IPS DF 6.9 (cell line): ENCODE results near the gene PLXNA2.

Experiments
- DNase-seq: peaks from one replicate; pipeline ENCODE4 v3.0.0-alpha.2; 2013; ENCODE audit warnings: low read depth, low spot score
- H3K27ac ChIP-seq: one replicate; pipeline ENCODE4 v1.5.1; 2013; ENCODE audit warnings: low read length, control low read depth
- H3K27me3 ChIP-seq: 2 replicates; pipeline ENCODE4 v1.6.1; 2013; ENCODE audit warnings: mild to moderate bottlenecking, low read length; ENCODE audit not compliant: control insufficient read depth, insufficient read depth
- H3K36me3 ChIP-seq: 2 replicates; pipeline ENCODE4 v1.6.1; 2013; ENCODE audit warnings: low read length; ENCODE audit not compliant: control insufficient read depth, insufficient read depth
- H3K4me1 ChIP-seq: 2 replicates; pipeline ENCODE4 v1.6.1; 2013; ENCODE audit warnings: low read length; ENCODE audit not compliant: control insufficient read depth, insufficient read depth
- H3K4me3 ChIP-seq: 2 replicates; pipeline ENCODE4 v1.5.1; 2013; ENCODE audit warnings: mild to moderate bottlenecking, low read length
- H3K9me3 ChIP-seq: 2 replicates; pipeline ENCODE4 v1.6.1; 2013; ENCODE audit warnings: low read length, inconsistent platforms; ENCODE audit not compliant: control insufficient read depth, insufficient read depth
- WGBS: extraction: QIAGEN DNeasy Blood & Tissue Kit; methylation state at CpG from one replicate; pipeline ENCODE4 v1.1.7; 2013; ENCODE audit warnings: mixed read lengths, missing lambda C conversion rate; ENCODE audit not compliant: insufficient read length, insufficient coverage; 5-methylcytosine and 5-hydroxymethylcytosine counted together

Gene PLXNA2

DNA sequence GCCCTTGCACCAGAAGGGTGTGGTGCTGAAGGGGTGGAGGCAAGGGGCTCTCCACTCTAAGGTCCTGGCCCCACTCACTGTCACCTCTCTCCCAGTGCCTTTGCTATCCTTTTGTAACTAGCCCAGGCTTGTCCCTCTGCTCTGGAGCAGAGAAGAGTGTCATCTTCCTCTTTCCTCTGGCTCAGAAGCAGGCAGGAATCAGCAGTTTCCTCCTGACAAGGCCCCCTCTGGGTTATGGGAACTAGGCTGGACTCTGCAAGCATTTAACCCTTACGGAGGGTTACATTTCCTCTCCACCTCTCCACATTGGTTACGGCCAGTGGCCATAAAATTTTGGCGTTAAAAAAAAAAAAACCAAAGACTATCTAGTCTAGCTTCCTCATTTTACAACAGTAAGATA is 30.4 kb downstream of the PLXNA2 start:
- WGBS = no CpG with 5 or more reads among the region's 3 CpGs
- no peak for DNase-seq
- no peak overlapping the region for H3K27ac ChIP-seq
- H3K36me3 ChIP-seq = no peaks in the 10 kb centered on the region
- H3K4me3 ChIP-seq = no peak overlapping the region
- no peaks in the 10 kb centered on the region for H3K9me3 ChIP-seq
- H3K27me3 ChIP-seq = no peaks in the 10 kb centered on the region
- H3K4me1 ChIP-seq = no peaks in the 10 kb centered on the region; the same call in 1 of the 2 replicates

DNA sequence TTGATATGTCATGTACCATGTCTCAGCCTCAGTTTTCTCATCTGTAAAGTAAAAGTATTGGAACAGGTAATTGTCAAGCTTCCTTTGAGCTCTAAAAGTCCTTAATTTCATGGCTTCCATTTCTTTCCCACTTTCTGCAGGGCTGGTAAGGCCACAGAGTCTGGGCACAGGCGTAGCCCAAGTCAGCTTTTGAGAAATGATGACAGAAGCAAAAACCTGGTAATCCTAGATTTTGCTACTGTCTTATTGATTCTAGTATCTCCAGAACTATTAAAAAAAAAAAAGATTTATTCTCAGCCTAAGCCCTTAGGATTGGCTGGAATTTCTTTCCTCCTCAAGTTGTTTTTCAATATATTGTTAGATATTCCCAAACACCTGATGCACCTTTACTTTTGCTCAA is 31.3 kb downstream of the PLXNA2 start:
- H3K4me3 ChIP-seq = no peak overlapping the region
- DNase-seq = no peak
- H3K4me1 ChIP-seq = no peaks in the 10 kb centered on the region; the same call in 1 of the 2 replicates
- WGBS = no CpG with 5 or more reads among the region's 1 CpG
- no peaks in the 10 kb centered on the region for H3K9me3 ChIP-seq
- no peaks in the 10 kb centered on the region for H3K36me3 ChIP-seq
- no peaks in the 10 kb centered on the region for H3K27me3 ChIP-seq
- no peak overlapping the region for H3K27ac ChIP-seq

DNA sequence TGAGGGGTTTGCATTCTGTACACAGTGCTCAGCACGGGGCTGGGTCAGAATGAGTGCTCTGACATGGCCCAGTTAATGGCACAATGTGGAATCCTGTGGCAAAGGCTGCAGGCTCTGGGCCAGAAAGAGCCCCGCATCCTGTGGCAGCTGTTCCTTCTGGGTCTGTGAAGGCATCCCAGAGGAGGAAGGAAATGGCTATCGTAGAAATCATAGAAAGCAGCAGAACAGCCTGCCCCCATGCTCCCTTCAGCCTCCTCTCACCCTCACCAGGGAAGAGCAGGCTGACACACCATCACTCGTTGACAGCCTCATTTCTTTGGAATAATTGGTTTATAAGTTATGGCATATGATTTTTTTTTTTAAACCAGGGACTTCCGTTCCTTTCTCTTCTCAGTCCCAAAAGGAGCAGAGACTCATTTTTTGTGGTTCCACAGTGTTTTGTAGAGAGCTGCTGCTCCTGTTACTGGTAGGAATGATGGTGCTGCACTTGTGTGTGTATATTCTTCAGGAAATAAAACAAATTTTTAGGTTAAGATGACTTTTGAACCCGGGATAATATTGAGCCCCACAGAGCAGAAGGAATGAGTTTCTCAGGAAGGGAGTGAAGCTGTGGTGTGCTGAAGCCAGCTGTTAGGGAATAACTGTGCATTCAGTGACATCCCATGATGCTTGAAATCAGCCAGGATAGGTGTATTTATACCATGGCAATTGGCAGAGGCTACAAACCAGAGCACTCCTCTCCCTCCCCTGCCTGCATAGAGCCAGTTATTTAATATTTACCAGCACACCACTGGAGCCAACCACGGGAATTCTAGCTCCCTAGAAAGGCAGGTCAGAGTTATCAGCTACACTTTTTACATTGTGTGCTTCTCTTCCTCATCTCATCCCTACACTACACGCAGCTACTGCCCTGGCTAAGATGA is 32.0 kb downstream of the PLXNA2 start:
- Histone ChIP-seq H3K4me3 (no peak overlapping the region), H3K36me3 (no peaks in the 10 kb centered on the region), H3K27ac (no peak overlapping the region), H3K4me1 (no peaks in the 10 kb centered on the region; the same call in 1 of the 2 replicates), H3K27me3 (no peaks in the 10 kb centered on the region), H3K9me3 (no peaks in the 10 kb centered on the region)
- no peak for DNase-seq
- WGBS = no CpG with 5 or more reads among the region's 8 CpGs

DNA sequence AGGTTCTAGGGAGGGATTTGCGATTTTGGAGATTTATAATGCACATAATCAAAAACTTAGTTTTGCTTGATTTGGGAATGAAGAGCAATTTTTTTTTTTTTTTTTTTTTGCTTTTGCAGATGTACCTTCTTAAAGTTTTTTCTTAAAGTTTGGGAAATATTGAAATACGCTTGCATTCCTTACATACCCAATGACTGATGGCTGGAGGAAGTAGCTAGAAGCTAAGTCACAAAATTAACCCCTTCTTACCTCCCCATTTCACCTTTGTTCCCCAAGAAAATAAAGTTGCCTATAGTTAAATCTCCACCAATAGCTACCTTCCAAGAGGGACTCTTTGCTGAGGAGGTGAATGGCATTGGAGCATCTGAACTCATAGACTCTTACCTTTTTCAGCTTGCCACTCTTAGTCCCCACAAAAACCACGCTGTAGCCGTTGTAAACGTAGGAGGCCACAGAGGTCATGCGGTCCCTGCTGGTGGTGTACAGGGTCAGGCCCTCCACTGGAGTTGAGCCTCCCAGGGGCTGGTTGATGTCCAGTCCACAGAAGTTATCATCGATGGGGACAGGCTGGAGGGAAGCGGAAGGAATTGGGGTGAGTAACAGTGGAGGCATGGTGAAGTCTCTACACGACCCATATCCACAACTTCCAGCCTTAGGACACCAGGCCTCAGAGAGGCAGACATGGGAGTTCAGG is 34.1 kb downstream of the PLXNA2 start:
- H3K27me3 ChIP-seq = no peaks in the 10 kb centered on the region
- no peaks in the 10 kb centered on the region for H3K36me3 ChIP-seq
- H3K9me3 ChIP-seq = no peaks in the 10 kb centered on the region
- no peak for DNase-seq
- H3K27ac ChIP-seq = no peak overlapping the region
- H3K4me3 ChIP-seq = no peak overlapping the region
- no CpG with 5 or more reads among the region's 9 CpGs for WGBS
- no peaks in the 10 kb centered on the region; the same call in 1 of the 2 replicates for H3K4me1 ChIP-seq

DNA sequence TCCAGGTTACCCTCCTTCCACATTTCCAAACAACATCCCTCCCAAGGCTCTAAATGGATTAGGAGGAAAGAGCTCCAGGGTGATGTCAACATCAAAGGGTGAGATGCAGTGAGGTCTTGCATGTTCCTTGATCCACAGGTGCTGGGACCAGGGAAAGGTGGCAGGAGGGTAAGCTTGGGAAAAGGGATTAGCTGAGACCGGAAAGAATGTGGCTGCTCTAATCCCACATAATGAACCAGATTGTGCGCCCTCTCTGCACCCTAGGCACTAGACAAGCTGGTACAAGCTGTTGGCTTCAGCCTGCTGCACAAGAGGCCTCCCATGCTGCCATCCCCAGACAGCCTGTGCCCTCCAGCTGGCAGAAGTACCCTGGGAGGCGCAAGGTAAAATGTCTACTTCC is 34.9 kb downstream of the PLXNA2 start:
- H3K27me3 ChIP-seq = no peaks in the 10 kb centered on the region
- no peaks in the 10 kb centered on the region; the same call in 1 of the 2 replicates for H3K4me1 ChIP-seq
- H3K27ac ChIP-seq = no peak overlapping the region
- no peak for DNase-seq
- no peaks in the 10 kb centered on the region for H3K36me3 ChIP-seq
- H3K9me3 ChIP-seq = no peaks in the 10 kb centered on the region
- no CpG with 5 or more reads among the region's 3 CpGs for WGBS
- no peak overlapping the region for H3K4me3 ChIP-seq

DNA sequence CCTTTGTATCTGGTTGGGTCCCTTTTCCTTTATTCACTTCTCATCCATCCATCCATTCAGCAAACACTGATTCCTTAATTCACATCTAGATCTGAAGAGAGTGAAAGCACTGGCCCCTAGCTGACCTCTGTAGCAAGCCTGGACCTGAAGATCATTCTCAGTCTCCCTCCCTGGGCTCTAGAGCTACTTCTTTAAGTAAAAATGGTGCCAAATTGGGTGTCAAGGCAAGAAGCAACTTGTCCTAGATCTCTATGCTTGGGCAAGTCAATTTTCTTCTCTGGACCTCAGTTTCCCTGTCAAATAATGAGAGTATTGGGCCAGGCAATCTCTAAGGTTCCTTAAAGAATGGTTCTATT is 36.1 kb downstream of the PLXNA2 start:
- Histone ChIP-seq H3K4me1 (no peaks in the 10 kb centered on the region), H3K27ac (no peak overlapping the region), H3K27me3 (no peaks in the 10 kb centered on the region), H3K9me3 (no peaks in the 10 kb centered on the region), H3K36me3 (no peaks in the 10 kb centered on the region), H3K4me3 (no peak overlapping the region)
- DNase-seq = no peak

DNA sequence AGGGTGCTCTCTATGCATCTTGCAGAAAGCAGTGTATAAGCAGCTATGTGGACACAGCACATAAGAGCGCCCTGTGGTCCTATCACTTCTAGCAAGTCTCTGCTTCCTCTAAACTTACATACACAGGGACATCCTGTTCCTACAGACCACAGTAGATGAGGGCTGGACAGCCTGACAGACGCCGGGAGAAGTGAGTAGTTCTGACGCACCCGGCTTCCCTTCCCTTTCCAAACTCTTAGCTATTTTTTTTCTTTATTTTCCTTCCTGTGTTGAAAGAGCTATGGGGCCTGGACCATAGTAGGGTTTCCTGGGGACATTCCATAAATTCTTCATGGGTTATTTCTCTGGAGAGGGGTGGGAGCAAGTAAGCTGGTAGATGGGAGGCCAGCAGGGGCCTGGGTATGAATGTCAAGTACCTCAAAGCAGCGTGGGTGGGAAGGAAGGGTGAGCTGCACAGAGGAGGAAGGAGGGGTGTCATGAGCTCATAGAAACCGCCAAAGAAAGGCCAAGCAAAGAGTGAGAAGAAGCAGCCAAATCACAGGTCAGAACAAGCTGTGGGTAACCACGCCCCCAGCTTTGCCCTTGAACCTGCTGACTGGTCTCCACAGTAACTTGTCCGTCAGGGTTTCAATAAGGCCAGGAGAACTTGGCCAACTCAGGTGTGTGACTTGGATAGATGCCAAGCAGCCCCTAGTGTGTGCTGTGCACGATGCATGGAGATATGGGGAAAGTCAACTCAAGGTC is 36.6 kb downstream of the PLXNA2 start:
- H3K9me3 ChIP-seq = no peaks in the 10 kb centered on the region
- no peaks in the 10 kb centered on the region for H3K4me1 ChIP-seq
- no peaks in the 10 kb centered on the region for H3K27me3 ChIP-seq
- no CpG with 5 or more reads among the region's 10 CpGs for WGBS
- DNase-seq = no peak
- H3K4me3 ChIP-seq = no peak overlapping the region
- no peak overlapping the region for H3K27ac ChIP-seq
- no peaks in the 10 kb centered on the region for H3K36me3 ChIP-seq

DNA sequence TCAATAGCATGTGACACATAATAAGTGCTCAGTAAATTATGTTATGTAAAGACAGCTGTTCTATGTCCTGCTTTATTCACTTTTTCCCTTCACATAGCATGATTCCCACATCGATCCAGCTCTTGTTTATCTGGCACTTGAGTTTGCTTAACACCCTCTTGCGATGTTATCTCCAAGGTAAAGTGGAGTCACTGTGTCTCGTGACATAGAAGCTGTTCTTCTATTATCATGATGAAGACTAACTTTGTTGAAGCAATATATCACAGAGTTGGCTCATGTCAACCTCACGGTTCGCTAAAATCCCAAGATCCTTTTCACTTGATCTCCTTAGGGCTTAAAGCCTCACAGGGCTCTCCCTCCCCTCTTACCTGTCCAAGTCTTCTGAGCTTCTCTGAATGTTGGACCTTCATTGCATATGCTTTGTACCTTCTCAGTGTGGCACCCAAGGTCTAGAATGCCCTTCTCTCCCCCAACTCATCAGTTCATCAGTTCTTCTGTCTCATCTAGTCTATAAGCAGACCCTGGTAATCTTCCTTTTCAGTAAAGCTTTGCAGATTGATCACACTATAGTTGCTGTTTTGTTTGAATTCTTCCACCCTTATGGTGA is 38.0 kb downstream of the PLXNA2 start:
- Histone ChIP-seq H3K27ac (no peak overlapping the region), H3K27me3 (no peaks in the 10 kb centered on the region), H3K4me3 (no peak overlapping the region), H3K9me3 (no peaks in the 10 kb centered on the region), H3K4me1 (no peaks in the 10 kb centered on the region), H3K36me3 (no peaks in the 10 kb centered on the region)
- no peak for DNase-seq
- no CpG with 5 or more reads among the region's 5 CpGs for WGBS

DNA sequence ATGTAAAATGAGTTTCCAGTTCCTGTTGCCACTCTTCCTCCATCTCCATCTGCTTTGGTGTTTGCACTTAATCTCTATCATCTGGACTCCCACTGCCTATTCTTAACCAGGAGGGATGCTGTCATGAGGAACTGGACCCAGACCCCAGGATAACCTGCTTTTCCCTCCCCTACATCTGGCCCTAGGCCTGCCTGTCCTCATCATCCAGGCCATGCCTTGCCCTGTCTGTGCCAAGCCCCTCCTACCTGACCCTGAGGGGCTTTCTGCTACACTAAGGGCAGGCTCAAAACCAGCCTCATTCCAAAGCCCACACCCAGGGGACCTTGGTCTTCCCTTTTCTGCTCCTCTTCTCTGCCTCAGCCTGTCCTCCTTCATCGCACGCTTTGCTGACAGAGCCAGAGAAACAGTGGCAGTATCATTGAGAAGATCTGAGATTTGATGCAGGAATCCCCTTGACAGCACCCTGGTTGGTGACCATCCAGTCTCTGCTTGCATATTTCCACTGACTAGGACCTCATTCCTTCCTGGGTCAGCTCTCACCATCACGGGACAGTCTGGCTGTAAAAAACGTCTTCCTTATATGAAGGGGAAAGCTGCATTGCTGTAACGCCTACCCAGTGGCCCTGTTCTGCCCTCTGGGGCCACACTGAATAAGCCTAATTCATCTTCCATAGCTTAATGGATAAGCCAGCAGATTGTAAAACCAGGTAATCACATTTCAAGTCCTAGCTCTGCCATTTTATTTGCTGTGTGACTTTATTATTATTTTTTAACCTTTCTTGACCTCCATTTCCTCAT is 38.8 kb downstream of the PLXNA2 start:
- H3K4me3 ChIP-seq = no peak overlapping the region
- no CpG with 5 or more reads among the region's 5 CpGs for WGBS
- no peak overlapping the region for H3K27ac ChIP-seq
- H3K9me3 ChIP-seq = no peaks in the 10 kb centered on the region
- no peak for DNase-seq
- no peaks in the 10 kb centered on the region for H3K27me3 ChIP-seq
- H3K36me3 ChIP-seq = no peaks in the 10 kb centered on the region
- no peaks in the 10 kb centered on the region for H3K4me1 ChIP-seq
